Measurements from ENCODE around the gene ACSL3.

Gene ACSL3

GRCh38 chr2:222912117-222912516 lies 51.3 kb downstream of the ACSL3 start:
- Histone ChIP-seq H3F3A (ENCODE audit: control insufficient read depth, insufficient read depth) (peaks cover 35% of the 10 kb centered on the region), H4K20me1 (ENCODE audit: control insufficient read depth, insufficient read depth, low read depth, low read length) (no peaks in the 10 kb centered on the region), H3K27ac (ENCODE audit: low read depth, low read length) (peak overlapping the region; percentile 100), H3K79me2 (ENCODE audit: control insufficient read depth, low read length) (peaks cover 70% of the 10 kb centered on the region), H3K27me3 (ENCODE audit: control insufficient read depth, low read length) (no peaks in the 10 kb centered on the region), H3K4me2 (ENCODE audit: low read length) (peak overlapping the region; percentile 100), H3K9me2 (replicated peaks; ENCODE audit: control insufficient read depth, low read length) (no peaks in the 10 kb centered on the region), H3K9me3 (ENCODE audit: control insufficient read depth, insufficient read depth, low read length) (no peaks in the 10 kb centered on the region), H3K36me3 (ENCODE audit: control insufficient read depth, low read length) (peaks cover 58% of the 10 kb centered on the region), H3K4me1 (ENCODE audit: control insufficient read depth, low read length) (peaks cover 75% of the 10 kb centered on the region), H3K4me3 (ENCODE audit: low read length) (peak overlapping the region; percentile 81)
- no peak for TF ChIP-seq EZH2phosphoT487 (IDR thresholded peaks at IDR 0.05; ENCODE audit: borderline replicate concordance, low read length)
- TF ChIP-seq, protein P1, sequence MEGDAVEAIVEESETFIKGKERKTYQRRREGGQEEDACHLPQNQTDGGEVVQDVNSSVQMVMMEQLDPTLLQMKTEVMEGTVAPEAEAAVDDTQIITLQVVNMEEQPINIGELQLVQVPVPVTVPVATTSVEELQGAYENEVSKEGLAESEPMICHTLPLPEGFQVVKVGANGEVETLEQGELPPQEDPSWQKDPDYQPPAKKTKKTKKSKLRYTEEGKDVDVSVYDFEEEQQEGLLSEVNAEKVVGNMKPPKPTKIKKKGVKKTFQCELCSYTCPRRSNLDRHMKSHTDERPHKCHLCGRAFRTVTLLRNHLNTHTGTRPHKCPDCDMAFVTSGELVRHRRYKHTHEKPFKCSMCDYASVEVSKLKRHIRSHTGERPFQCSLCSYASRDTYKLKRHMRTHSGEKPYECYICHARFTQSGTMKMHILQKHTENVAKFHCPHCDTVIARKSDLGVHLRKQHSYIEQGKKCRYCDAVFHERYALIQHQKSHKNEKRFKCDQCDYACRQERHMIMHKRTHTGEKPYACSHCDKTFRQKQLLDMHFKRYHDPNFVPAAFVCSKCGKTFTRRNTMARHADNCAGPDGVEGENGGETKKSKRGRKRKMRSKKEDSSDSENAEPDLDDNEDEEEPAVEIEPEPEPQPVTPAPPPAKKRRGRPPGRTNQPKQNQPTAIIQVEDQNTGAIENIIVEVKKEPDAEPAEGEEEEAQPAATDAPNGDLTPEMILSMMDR (IDR thresholded peaks at IDR 0.05; ENCODE audit: low read depth, low read length, poor library complexity, severe bottlenecking), result no peak

DNA sequence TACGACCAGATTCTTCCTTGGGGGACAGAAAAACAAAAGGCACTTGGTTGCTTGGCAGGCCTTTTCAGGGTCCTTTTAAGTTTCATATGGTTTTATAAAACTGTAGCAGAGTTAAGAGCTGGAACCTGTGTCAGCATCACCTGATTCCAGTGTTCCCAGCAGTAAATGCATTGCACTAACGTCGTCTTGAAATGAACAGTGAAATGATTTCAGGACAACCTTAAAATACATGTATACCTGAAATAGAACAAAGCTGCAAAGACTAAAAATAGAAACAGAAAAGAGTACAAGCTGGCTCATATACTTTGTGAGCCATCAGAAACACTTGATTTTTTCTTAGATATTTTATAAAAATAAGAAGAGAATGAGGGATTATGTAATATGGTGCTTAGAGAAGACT lies 51.9 kb downstream of the ACSL3 start:
- peak overlapping the region; percentile 100 for H3K27ac ChIP-seq (ENCODE audit: low read depth, low read length)
- H3F3A ChIP-seq (ENCODE audit: control insufficient read depth, insufficient read depth), result peaks cover 35% of the 10 kb centered on the region
- peak overlapping the region; percentile 81 for H3K4me3 ChIP-seq (ENCODE audit: low read length)
- H3K79me2 ChIP-seq (ENCODE audit: control insufficient read depth, low read length), result peaks cover 63% of the 10 kb centered on the region
- H3K36me3 ChIP-seq (ENCODE audit: control insufficient read depth, low read length), result peaks cover 59% of the 10 kb centered on the region
- H3K27me3 ChIP-seq (ENCODE audit: control insufficient read depth, low read length), result no peaks in the 10 kb centered on the region
- no peaks in the 10 kb centered on the region for H3K9me2 ChIP-seq (replicated peaks; ENCODE audit: control insufficient read depth, low read length)
- H3K4me2 ChIP-seq (ENCODE audit: low read length), result peak overlapping the region; percentile 100
- H4K20me1 ChIP-seq (ENCODE audit: control insufficient read depth, insufficient read depth, low read depth, low read length), result no peaks in the 10 kb centered on the region
- H3K4me1 ChIP-seq (ENCODE audit: control insufficient read depth, low read length), result peaks cover 73% of the 10 kb centered on the region
- no peaks in the 10 kb centered on the region for H3K9me3 ChIP-seq (ENCODE audit: control insufficient read depth, insufficient read depth, low read length)
- TF ChIP-seq, protein P1 (IDR thresholded peaks at IDR 0.05; ENCODE audit: low read depth, low read length, poor library complexity, severe bottlenecking), result no peak
- TF ChIP-seq EZH2phosphoT487 (IDR thresholded peaks at IDR 0.05; ENCODE audit: borderline replicate concordance, low read length), result no peak

DNA sequence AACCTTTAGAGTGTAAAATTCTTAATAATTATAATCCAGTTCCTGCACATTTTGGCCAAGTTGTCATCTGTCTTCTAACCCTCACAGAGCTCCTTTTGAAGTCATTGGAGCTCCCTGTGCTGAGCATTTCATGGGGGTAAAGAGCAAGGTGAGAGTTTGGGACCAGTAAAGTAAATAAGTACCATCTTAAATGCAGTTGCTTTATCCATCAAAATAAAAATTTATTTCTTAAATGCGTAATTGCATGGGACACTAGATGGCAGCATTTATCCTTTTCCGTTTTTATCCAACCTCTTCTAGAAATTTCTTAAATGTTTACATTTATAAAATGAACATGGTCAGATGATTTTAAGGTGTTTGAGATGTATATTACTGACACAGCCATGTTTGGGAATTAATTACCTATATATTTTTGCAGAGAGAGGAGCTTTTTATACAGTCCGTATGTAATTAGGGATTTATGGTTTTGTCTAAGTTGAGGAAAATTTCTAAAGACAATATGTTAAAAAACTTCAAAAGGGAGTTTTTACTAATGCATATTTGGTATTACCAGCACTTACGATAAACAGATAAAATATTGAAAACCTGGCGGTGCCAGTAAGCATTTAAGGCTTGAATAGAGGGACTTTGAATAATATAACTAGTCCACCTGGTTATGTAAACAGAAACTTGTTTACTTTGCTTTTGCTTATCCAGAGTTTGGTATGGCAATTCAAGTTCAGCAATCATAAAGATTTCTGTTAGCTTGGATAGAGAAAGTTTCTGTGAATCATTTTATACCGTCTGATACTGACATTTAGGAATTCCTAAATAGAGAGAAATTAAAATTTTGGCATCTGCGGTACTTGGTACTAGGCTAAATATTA lies 54.5 kb downstream of the ACSL3 start:
- no peaks in the 10 kb centered on the region for H3K27me3 ChIP-seq (ENCODE audit: control insufficient read depth, low read length)
- no peaks in the 10 kb centered on the region for H3K9me2 ChIP-seq (replicated peaks; ENCODE audit: control insufficient read depth, low read length)
- H3K36me3 ChIP-seq (ENCODE audit: control insufficient read depth, low read length), result peaks cover 54% of the 10 kb centered on the region
- H3K4me3 ChIP-seq (ENCODE audit: low read length), result peak overlapping the region; percentile 26; the same call in 1 of the 2 replicates
- peaks cover 41% of the 10 kb centered on the region for H3K79me2 ChIP-seq (ENCODE audit: control insufficient read depth, low read length)
- H3K9me3 ChIP-seq (ENCODE audit: control insufficient read depth, insufficient read depth, low read length), result no peaks in the 10 kb centered on the region
- no peak for TF ChIP-seq EZH2phosphoT487 (IDR thresholded peaks at IDR 0.05; ENCODE audit: borderline replicate concordance, low read length)
- TF ChIP-seq, protein P1 (IDR thresholded peaks at IDR 0.05; ENCODE audit: low read depth, low read length, poor library complexity, severe bottlenecking), result peak; percentile 63
- peak overlapping the region; percentile 100 for H3K27ac ChIP-seq (ENCODE audit: low read depth, low read length)
- H4K20me1 ChIP-seq (ENCODE audit: control insufficient read depth, insufficient read depth, low read depth, low read length), result no peaks in the 10 kb centered on the region
- H3F3A ChIP-seq (ENCODE audit: control insufficient read depth, insufficient read depth), result peaks cover 35% of the 10 kb centered on the region
- peak overlapping the region; percentile 100 for H3K4me2 ChIP-seq (ENCODE audit: low read length)
- peaks cover 51% of the 10 kb centered on the region for H3K4me1 ChIP-seq (ENCODE audit: control insufficient read depth, low read length)

Data from DOHH2 (cell line).